Measurements from ENCODE around the gene MAN1C1.

Gene MAN1C1

DNA sequence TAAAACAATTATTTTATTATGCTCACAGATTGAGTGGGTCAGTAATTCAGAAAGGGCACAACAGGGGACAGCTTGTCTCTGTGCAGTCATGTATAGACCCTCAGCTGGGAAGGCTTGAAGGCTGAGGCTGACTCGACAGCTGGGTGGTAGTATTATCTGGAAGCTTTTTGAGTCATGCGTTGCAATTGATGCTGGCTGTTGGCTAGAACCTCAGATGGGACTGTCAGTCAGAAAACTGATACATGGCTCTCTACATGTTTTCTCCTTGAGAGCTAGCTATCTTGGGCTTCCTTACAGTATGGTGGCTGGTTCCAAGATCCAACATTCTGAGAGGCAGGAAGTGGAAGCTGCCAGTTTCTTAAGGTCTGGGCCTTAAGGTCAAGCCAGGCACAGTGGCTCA lies 121.9 kb downstream of the MAN1C1 start:
- Histone ChIP-seq H3K4me3 (ENCODE audit: low read length in 2 of 2) (no peak overlapping the region), H4K91ac (ENCODE audit: low read depth, low read length, poor library complexity) (no peak overlapping the region), H3K23ac (ENCODE audit: low read depth, low read length, poor library complexity) (no peak overlapping the region), H3K18ac (ENCODE audit: low read length) (no peak overlapping the region), H3K27ac (replicated peaks; ENCODE audit: low read length) (no peak overlapping the region), H2BK15ac (ENCODE audit: low read length) (no peak overlapping the region), H3K9me3 (replicated peaks in 1 of 2; ENCODE audit: control insufficient read depth in 2 of 2, insufficient read depth in 1 of 2, low read depth in 1 of 2, low read length in 2 of 2) (no peaks in the 10 kb centered on the region), H2AK5ac (ENCODE audit: low read depth, low read length) (no peak overlapping the region), H3K27me3 (ENCODE audit: control insufficient read depth in 3 of 3, insufficient read depth in 3 of 3, low read depth in 1 of 3, low read length in 3 of 3) (no peaks in the 10 kb centered on the region), H3K4ac (ENCODE audit: low read length) (no peak overlapping the region), H3K4me1 (ENCODE audit: control insufficient read depth in 2 of 2, insufficient read depth in 1 of 2, low read depth in 1 of 2, low read length in 2 of 2) (peaks cover under 1% of the 10 kb centered on the region in 2 donors), H4K8ac (ENCODE audit: low read depth, low read length) (no peak overlapping the region), H3K9ac (ENCODE audit: low read depth, low read length, poor library complexity) (no peak overlapping the region), H2BK12ac (ENCODE audit: low read length) (no peak overlapping the region), H3K36me3 (replicated peaks in 1 of 2; ENCODE audit: control insufficient read depth in 2 of 2, insufficient read depth in 2 of 2, low read length in 2 of 2) (no peaks in the 10 kb centered on the region), H3K4me2 (ENCODE audit: insufficient read depth, low read length, poor library complexity, severe bottlenecking) (no peak overlapping the region), H3K79me1 (ENCODE audit: low read depth, low read length) (no peaks in the 10 kb centered on the region), H2BK5ac (ENCODE audit: low read length) (no peak overlapping the region), H2BK120ac (ENCODE audit: low read depth, low read length) (no peak overlapping the region), H2AFZ (ENCODE audit: low read length) (no peak overlapping the region), H3K14ac (ENCODE audit: low read length) (no peak overlapping the region)
- DNase-seq (ENCODE audit: low spot score): no peak
- no CpG with 5 or more reads among the region's 2 CpGs for WGBS, 2 donors (ENCODE audit: extremely low coverage in 2 of 2, insufficient read length in 2 of 2, insufficient replicate concordance in 1 of 2)

DNA sequence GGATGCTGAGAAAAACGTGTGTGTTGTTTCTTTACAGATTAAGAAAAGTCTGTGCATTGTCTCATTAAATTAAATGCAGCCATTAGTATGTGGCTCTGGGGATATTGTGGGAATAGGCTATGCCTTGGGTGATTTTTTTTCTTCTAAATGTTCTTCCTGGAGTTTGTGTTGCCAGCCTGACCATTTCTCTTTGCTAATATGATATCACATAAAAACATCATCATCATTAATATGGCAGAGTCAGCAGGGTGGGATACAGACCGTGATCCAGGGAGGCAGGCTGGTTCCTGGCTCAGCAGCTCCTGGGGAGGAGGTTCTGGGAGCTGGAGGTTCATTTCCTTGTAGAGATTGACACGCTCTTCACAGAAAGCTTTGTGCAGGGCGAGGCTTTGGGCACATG lies 122.8 kb downstream of the MAN1C1 start:
- no peak overlapping the region for H2BK12ac ChIP-seq (ENCODE audit: low read length)
- no peak overlapping the region for H3K4me2 ChIP-seq (ENCODE audit: insufficient read depth, low read length, poor library complexity, severe bottlenecking)
- H3K4ac ChIP-seq (ENCODE audit: low read length): no peak overlapping the region
- no peak overlapping the region for H2AFZ ChIP-seq (ENCODE audit: low read length)
- no peak overlapping the region for H2AK5ac ChIP-seq (ENCODE audit: low read depth, low read length)
- H3K9ac ChIP-seq (ENCODE audit: low read depth, low read length, poor library complexity): no peak overlapping the region
- H3K9me3 ChIP-seq (replicated peaks in 1 of 2; ENCODE audit: control insufficient read depth in 2 of 2, insufficient read depth in 1 of 2, low read depth in 1 of 2, low read length in 2 of 2): no peaks in the 10 kb centered on the region
- peak overlapping the region; percentile 59 for H4K91ac ChIP-seq (ENCODE audit: low read depth, low read length, poor library complexity)
- H2BK120ac ChIP-seq (ENCODE audit: low read depth, low read length): no peak overlapping the region
- no peak overlapping the region for H3K23ac ChIP-seq (ENCODE audit: low read depth, low read length, poor library complexity)
- DNase-seq (ENCODE audit: low spot score): no peak
- H3K27ac ChIP-seq (replicated peaks; ENCODE audit: low read length): no peak overlapping the region
- no peak overlapping the region for H2BK5ac ChIP-seq (ENCODE audit: low read length)
- no peak overlapping the region for H3K4me3 ChIP-seq (ENCODE audit: low read length in 2 of 2)
- H3K79me1 ChIP-seq (ENCODE audit: low read depth, low read length): no peaks in the 10 kb centered on the region
- no peak overlapping the region for H3K14ac ChIP-seq (ENCODE audit: low read length)
- no CpG with 5 or more reads among the region's 4 CpGs for WGBS, 2 donors (ENCODE audit: extremely low coverage in 2 of 2, insufficient read length in 2 of 2, insufficient replicate concordance in 1 of 2)
- H3K27me3 ChIP-seq (ENCODE audit: control insufficient read depth in 3 of 3, insufficient read depth in 3 of 3, low read depth in 1 of 3, low read length in 3 of 3): no peaks in the 10 kb centered on the region
- no peaks in the 10 kb centered on the region for H3K36me3 ChIP-seq (replicated peaks in 1 of 2; ENCODE audit: control insufficient read depth in 2 of 2, insufficient read depth in 2 of 2, low read length in 2 of 2)
- no peak overlapping the region for H4K8ac ChIP-seq (ENCODE audit: low read depth, low read length)
- no peak overlapping the region for H2BK15ac ChIP-seq (ENCODE audit: low read length)
- H3K4me1 ChIP-seq (ENCODE audit: control insufficient read depth in 2 of 2, insufficient read depth in 1 of 2, low read depth in 1 of 2, low read length in 2 of 2): peaks cover 4 to 5% of the 10 kb centered on the region in 2 donors
- H3K18ac ChIP-seq (ENCODE audit: low read length): no peak overlapping the region

DNA sequence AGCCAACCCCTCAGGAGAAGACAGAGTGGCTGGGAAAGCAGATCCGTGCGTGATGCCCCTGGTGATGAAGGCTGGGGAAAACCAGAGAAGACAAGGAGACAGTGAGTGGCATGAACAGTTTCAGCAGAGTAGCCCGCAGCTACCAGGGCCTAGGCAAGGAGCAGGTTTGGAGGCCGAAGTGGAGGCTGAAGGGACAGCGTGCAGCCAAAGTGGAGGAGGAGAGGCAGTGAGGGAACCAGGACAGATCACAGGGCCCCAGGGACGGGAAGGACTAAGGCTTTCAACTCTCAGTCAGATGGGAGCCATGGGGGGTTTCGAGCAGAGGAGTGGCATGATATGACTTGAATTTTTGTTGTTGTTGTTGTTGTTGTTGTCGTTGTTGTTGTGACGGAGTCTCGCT lies 123.5 kb downstream of the MAN1C1 start:
- Histone ChIP-seq H3K9me3 (replicated peaks in 1 of 2; ENCODE audit: control insufficient read depth in 2 of 2, insufficient read depth in 1 of 2, low read depth in 1 of 2, low read length in 2 of 2) (no peaks in the 10 kb centered on the region), H3K9ac (ENCODE audit: low read depth, low read length, poor library complexity) (no peak overlapping the region), H3K27ac (replicated peaks; ENCODE audit: low read length) (no peak overlapping the region), H3K18ac (ENCODE audit: low read length) (peak overlapping the region; percentile 39), H2BK5ac (ENCODE audit: low read length) (no peak overlapping the region), H2AK5ac (ENCODE audit: low read depth, low read length) (no peak overlapping the region), H2AFZ (ENCODE audit: low read length) (no peak overlapping the region), H3K14ac (ENCODE audit: low read length) (no peak overlapping the region), H2BK120ac (ENCODE audit: low read depth, low read length) (no peak overlapping the region), H3K4me2 (ENCODE audit: insufficient read depth, low read length, poor library complexity, severe bottlenecking) (no peak overlapping the region), H3K23ac (ENCODE audit: low read depth, low read length, poor library complexity) (no peak overlapping the region), H4K91ac (ENCODE audit: low read depth, low read length, poor library complexity) (no peak overlapping the region), H4K8ac (ENCODE audit: low read depth, low read length) (no peak overlapping the region), H3K36me3 (replicated peaks in 1 of 2; ENCODE audit: control insufficient read depth in 2 of 2, insufficient read depth in 2 of 2, low read length in 2 of 2) (no peaks in the 10 kb centered on the region), H2BK15ac (ENCODE audit: low read length) (no peak overlapping the region), H2BK12ac (ENCODE audit: low read length) (no peak overlapping the region), H3K79me1 (ENCODE audit: low read depth, low read length) (no peaks in the 10 kb centered on the region), H3K4me3 (ENCODE audit: low read length in 2 of 2) (no peak overlapping the region), H3K4ac (ENCODE audit: low read length) (no peak overlapping the region), H3K4me1 (ENCODE audit: control insufficient read depth in 2 of 2, insufficient read depth in 1 of 2, low read depth in 1 of 2, low read length in 2 of 2) (peaks cover 7 to 11% of the 10 kb centered on the region in 2 donors), H3K27me3 (ENCODE audit: control insufficient read depth in 3 of 3, insufficient read depth in 3 of 3, low read depth in 1 of 3, low read length in 3 of 3) (no peaks in the 10 kb centered on the region)
- no peak for DNase-seq (ENCODE audit: low spot score)
- no CpG with 5 or more reads among the region's 10 CpGs for WGBS, 2 donors (ENCODE audit: extremely low coverage in 2 of 2, insufficient read length in 2 of 2, insufficient replicate concordance in 1 of 2)

DNA sequence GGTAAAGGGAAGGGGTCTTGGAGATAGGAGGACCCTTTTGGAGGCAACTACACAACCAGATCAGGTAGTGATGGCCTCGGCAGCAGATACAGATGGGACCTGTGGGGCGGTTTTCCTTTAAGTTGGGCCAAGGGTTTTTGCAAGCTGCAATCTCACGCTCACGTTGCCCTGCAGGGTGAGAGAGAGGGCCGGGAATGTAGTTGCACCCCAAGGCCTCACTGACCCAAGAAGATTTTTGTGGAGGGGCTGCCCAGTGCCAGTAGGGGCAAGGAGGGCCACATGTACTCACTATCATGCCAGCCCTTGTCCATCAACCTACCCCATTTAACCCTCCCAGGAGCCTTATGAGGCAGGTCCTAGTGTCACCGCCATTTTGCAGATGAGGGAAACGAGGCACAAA lies 125.7 kb downstream of the MAN1C1 start:
- no peaks in the 10 kb centered on the region for H3K9me3 ChIP-seq (replicated peaks in 1 of 2; ENCODE audit: control insufficient read depth in 2 of 2, insufficient read depth in 1 of 2, low read depth in 1 of 2, low read length in 2 of 2)
- DNase-seq (ENCODE audit: low spot score): no peak
- no peak overlapping the region for H4K8ac ChIP-seq (ENCODE audit: low read depth, low read length)
- no peaks in the 10 kb centered on the region for H3K79me1 ChIP-seq (ENCODE audit: low read depth, low read length)
- H2AFZ ChIP-seq (ENCODE audit: low read length): no peak overlapping the region
- no peak overlapping the region for H4K91ac ChIP-seq (ENCODE audit: low read depth, low read length, poor library complexity)
- no peak overlapping the region for H2BK15ac ChIP-seq (ENCODE audit: low read length)
- no peak overlapping the region for H2BK120ac ChIP-seq (ENCODE audit: low read depth, low read length)
- H3K18ac ChIP-seq (ENCODE audit: low read length): no peak overlapping the region
- WGBS, 2 donors (ENCODE audit: extremely low coverage in 2 of 2, insufficient read length in 2 of 2, insufficient replicate concordance in 1 of 2): no CpG with 5 or more reads among the region's 7 CpGs
- H2AK5ac ChIP-seq (ENCODE audit: low read depth, low read length): no peak overlapping the region
- H3K36me3 ChIP-seq (replicated peaks in 1 of 2; ENCODE audit: control insufficient read depth in 2 of 2, insufficient read depth in 2 of 2, low read length in 2 of 2): no peaks in the 10 kb centered on the region
- H3K27ac ChIP-seq (replicated peaks; ENCODE audit: low read length): no peak overlapping the region
- no peak overlapping the region for H3K9ac ChIP-seq (ENCODE audit: low read depth, low read length, poor library complexity)
- no peaks in the 10 kb centered on the region for H3K27me3 ChIP-seq (ENCODE audit: control insufficient read depth in 3 of 3, insufficient read depth in 3 of 3, low read depth in 1 of 3, low read length in 3 of 3)
- no peak overlapping the region for H3K4me2 ChIP-seq (ENCODE audit: insufficient read depth, low read length, poor library complexity, severe bottlenecking)
- no peak overlapping the region for H2BK5ac ChIP-seq (ENCODE audit: low read length)
- peaks cover 7 to 12% of the 10 kb centered on the region in 2 donors for H3K4me1 ChIP-seq (ENCODE audit: control insufficient read depth in 2 of 2, insufficient read depth in 1 of 2, low read depth in 1 of 2, low read length in 2 of 2)
- no peak overlapping the region for H3K4me3 ChIP-seq (ENCODE audit: low read length in 2 of 2)
- no peak overlapping the region for H2BK12ac ChIP-seq (ENCODE audit: low read length)
- H3K4ac ChIP-seq (ENCODE audit: low read length): no peak overlapping the region
- H3K14ac ChIP-seq (ENCODE audit: low read length): no peak overlapping the region
- H3K23ac ChIP-seq (ENCODE audit: low read depth, low read length, poor library complexity): no peak overlapping the region
